Neutrophil (primary cell): Measurements from ENCODE around the gene ITGA3.

Source experiments
- H3K27ac ChIP-seq: fragments of 200-600 bp; sonication (generic); 2 replicates; pipeline ENCODE4 v1.5.1; 2016; ENCODE audit warnings: mild to moderate bottlenecking, moderate library complexity
- H3K27me3 ChIP-seq: fragments of 200-600 bp; sonication (generic); 2 replicates; pipeline ENCODE4 v1.6.0; 2016; ENCODE audit warnings: mild to moderate bottlenecking
- H3K36me3 ChIP-seq: fragments of 200-600 bp; sonication (generic); 2 replicates; pipeline ENCODE4 v1.5.1; 2017
- H3K4me1 ChIP-seq, 2 experiments: fragments of 200-600 bp in 1 of 2; sonication (generic) in 1 of 2; 1 replicate in 1 of 2; 2 replicates in 1 of 2; pipeline versions ENCODE4 v1.5.1 to v1.6.1; 2013 to 2016; ENCODE audit warnings: low read depth in 1 of 2, low read length in 1 of 2, mild to moderate bottlenecking in 1 of 2, moderate library complexity in 1 of 2; ENCODE audit not compliant: control insufficient read depth in 1 of 2, insufficient read depth in 1 of 2
- H3K4me3 ChIP-seq, 2 experiments: fragments of 200-600 bp in 1 of 2; sonication (generic) in 1 of 2; 1 replicate in 1 of 2; 2 replicates in 1 of 2; pipeline ENCODE4 v1.5.1; 2013 to 2016; ENCODE audit warnings: low read depth in 1 of 2, low read length in 1 of 2, mild to moderate bottlenecking in 1 of 2, moderate library complexity in 1 of 2
- H3K9me3 ChIP-seq: fragments of 200-600 bp; sonication (generic); 2 replicates; pipeline ENCODE4 v1.5.1; 2016
- TF ChIP-seq, protein P1 (sequence below): fragments of 200-600 bp; sonication (generic); IDR thresholded peaks from 2 replicates; pipeline ENCODE4 v1.5.1; 2016; ENCODE audit warnings: antibody characterized with exemption

Gene ITGA3

DNA sequence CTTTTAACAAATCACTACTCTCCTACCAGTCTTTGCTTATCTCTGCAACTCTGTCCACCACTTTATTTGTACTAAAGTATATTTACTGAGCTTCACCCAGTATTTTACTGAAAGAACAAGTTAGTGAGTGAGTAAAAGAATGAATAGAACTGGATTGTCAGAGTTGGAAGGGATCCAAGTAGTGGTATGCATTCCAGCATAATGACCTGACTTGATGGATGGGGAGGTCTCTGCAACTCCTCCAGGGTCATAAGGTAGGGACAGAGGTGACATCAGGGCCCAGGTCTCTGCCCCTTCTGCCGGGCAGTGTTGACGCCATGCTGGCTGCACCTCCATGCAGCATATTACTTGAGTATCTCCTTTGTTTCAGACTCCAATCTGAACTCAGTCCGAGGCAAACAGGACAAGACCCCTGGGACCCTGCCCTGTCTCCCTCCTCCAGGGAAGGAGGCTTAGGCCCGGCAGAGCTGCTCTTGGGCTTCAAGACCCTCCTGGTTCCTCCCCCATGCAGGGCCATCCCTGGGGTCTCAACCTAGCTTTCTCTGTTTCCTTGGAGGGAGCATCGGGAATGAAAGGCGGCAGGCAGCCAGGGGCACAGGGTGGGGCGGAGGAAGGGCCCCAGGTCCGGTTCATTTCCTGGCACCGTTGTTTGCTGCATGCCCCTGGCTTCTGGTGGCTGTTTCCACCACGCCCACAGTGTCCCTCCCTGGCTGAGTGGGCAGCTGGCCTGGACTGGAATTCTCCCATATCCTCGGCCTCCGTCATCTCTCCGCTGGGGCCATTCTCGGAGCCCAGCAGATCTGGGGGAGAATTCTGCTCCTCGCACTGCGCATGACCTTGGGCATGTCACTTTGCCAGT, 12.4 kb upstream of the ITGA3 start:
- TF ChIP-seq, protein P1, sequence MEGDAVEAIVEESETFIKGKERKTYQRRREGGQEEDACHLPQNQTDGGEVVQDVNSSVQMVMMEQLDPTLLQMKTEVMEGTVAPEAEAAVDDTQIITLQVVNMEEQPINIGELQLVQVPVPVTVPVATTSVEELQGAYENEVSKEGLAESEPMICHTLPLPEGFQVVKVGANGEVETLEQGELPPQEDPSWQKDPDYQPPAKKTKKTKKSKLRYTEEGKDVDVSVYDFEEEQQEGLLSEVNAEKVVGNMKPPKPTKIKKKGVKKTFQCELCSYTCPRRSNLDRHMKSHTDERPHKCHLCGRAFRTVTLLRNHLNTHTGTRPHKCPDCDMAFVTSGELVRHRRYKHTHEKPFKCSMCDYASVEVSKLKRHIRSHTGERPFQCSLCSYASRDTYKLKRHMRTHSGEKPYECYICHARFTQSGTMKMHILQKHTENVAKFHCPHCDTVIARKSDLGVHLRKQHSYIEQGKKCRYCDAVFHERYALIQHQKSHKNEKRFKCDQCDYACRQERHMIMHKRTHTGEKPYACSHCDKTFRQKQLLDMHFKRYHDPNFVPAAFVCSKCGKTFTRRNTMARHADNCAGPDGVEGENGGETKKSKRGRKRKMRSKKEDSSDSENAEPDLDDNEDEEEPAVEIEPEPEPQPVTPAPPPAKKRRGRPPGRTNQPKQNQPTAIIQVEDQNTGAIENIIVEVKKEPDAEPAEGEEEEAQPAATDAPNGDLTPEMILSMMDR: no peak
- Histone ChIP-seq H3K27ac (no peak overlapping the region), H3K9me3 (no peaks in the 10 kb centered on the region), H3K4me1 (no peaks in the 10 kb centered on the region), H3K27me3 (peaks cover 29% of the 10 kb centered on the region), H3K4me3 (no peak overlapping the region), H3K36me3 (no peaks in the 10 kb centered on the region)

DNA sequence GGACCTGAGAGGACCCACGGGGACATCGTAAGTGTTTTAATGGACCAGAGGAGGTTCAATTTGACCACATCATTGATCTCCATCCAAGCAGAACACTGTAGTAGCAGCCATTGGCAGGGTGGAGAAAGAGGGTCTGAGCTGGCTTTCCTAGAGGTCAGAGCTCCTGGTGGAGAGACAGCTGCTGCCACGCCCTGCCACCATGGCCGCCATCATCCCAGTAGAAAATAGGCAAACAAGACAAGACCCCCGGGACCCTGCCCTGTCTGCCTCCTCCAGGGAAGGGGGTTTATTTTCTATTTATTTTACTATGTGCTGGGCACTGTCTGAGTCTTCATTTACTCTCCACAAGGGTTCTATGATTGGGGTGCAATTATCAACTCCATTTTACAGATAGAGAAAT, 11.4 kb upstream of the ITGA3 start:
- Histone ChIP-seq H3K4me1 (no peaks in the 10 kb centered on the region), H3K36me3 (no peaks in the 10 kb centered on the region), H3K9me3 (no peaks in the 10 kb centered on the region), H3K27me3 (peaks cover 36% of the 10 kb centered on the region), H3K4me3 (no peak overlapping the region), H3K27ac (no peak overlapping the region)
- TF ChIP-seq, protein P1: no peak

DNA sequence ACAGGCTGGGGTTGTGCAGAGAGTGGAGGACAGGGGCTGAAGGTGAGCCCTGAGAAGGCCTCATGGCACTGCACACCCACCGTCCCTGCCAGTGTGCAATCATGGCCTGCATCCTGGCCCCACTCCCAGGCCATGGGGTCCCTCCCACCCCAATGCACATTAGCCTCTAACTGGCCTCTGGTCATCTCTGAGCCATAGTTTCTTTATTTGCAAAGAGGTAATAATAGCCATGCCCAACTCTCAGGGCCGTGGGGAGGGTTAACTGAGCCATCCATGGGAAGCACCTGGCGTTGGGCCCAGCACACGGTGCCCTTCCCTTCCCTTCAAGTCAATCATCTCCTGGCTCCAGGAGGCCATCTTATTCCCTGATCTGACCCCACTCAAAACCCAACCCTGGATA, 10.8 kb upstream of the ITGA3 start:
- peaks cover 32% of the 10 kb centered on the region for H3K27me3 ChIP-seq
- H3K36me3 ChIP-seq: no peaks in the 10 kb centered on the region
- TF ChIP-seq, protein P1: no peak
- H3K4me1 ChIP-seq: no peaks in the 10 kb centered on the region
- no peak overlapping the region for H3K4me3 ChIP-seq
- H3K9me3 ChIP-seq: no peaks in the 10 kb centered on the region
- no peak overlapping the region for H3K27ac ChIP-seq

DNA sequence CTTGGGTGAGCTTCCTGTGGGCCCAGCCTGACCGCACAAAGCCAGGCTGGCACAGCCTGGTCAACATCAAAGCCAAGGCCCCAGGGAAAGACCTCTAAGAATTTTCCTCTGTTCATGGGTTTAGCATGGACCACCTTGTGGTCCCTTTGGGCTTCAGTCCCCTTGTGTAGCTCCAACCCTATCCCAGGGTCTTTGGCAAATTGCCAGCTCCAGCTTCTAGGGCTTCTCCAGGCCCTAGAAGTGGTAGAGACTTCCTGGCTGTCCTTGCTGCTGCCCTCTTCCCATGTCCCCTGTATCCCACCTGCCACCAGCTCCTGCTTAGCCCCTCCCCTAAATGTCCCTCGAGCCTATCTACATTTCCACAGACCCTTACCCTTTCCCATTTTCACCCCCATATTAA, 9.7 kb upstream of the ITGA3 start:
- H3K9me3 ChIP-seq: no peaks in the 10 kb centered on the region
- no peak overlapping the region for H3K4me3 ChIP-seq
- no peaks in the 10 kb centered on the region for H3K4me1 ChIP-seq
- peaks cover 28% of the 10 kb centered on the region for H3K27me3 ChIP-seq
- TF ChIP-seq, protein P1: no peak
- no peaks in the 10 kb centered on the region for H3K36me3 ChIP-seq
- H3K27ac ChIP-seq: no peak overlapping the region

DNA sequence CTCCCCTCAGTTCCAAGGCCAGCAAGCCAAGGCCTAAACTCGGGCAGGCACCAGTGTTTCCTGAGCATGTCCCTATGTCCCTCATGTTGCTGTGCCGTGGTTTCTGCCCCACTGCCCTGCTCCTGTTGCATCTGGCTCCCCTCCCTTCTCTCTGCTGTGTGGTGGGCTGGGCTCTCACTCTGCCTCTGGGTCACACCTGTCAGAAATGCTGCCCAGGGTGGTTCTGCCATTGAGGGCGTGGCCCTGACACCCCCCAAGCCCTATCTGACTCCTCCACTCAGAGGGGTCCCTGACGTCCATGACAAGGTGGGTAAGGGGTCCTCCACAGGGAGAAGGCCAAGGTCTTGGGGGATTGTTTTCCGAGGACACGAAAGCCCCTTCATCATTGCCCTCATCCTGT, 9.2 kb upstream of the ITGA3 start:
- no peaks in the 10 kb centered on the region for H3K9me3 ChIP-seq
- TF ChIP-seq, protein P1: no peak
- peaks cover 32% of the 10 kb centered on the region for H3K27me3 ChIP-seq
- no peaks in the 10 kb centered on the region for H3K4me1 ChIP-seq
- H3K36me3 ChIP-seq: no peaks in the 10 kb centered on the region
- no peak overlapping the region for H3K4me3 ChIP-seq
- H3K27ac ChIP-seq: no peak overlapping the region
